ENCODE data around the gene ZNF212.
A peak's percentile ranks its signal among the peaks of the same experiment; 100 is the strongest.

The ZNF212 gene
- total RNA-seq = 7.2 to 15.4 (median 11.1) reads per million in 4 donors

- DNase-seq = peak; percentile 69 to 90 (median 81)
Observed at GRCh38 chr7:149239345-149240143, at the start of gene ZNF212. ZNF212 (plus strand) TSS chr7:149239651; CDS start chr7:149239779, 128 bp downstream.

GRCh38 chr7:149191851-149192250 is 47.6 kb upstream of the ZNF212 start:
- no peak for DNase-seq

- no peak for DNase-seq
Observed at GRCh38 chr7:149194799-149195179, 44.7 kb upstream of the ZNF212 start.

- peak; percentile 44 to 81 (median 51) for DNase-seq
Observed at GRCh38 chr7:149195180-149196150, 44.0 kb upstream of the ZNF212 start, which contains the start of gene ZNF282. ZNF282 (plus strand) TSS chr7:149195546; CDS start chr7:149195590, 44 bp downstream.

GRCh38 chr7:149196151-149196704 is 43.2 kb upstream of the ZNF212 start:
- peak in 1 of 5 donors; percentile 15 for DNase-seq

GRCh38 chr7:149196705-149197171 is 42.7 kb upstream of the ZNF212 start:
- DNase-seq = peak in 1 of 5 donors; percentile 37

GRCh38 chr7:149197675-149198074 is 41.8 kb upstream of the ZNF212 start:
- DNase-seq = no peak

- DNase-seq = no peak
Observed at GRCh38 chr7:149198161-149198816, 41.2 kb upstream of the ZNF212 start.

- DNase-seq = no peak
Observed at GRCh38 chr7:149199234-149199995, 40.0 kb upstream of the ZNF212 start.

GRCh38 chr7:149202831-149203231 is 36.6 kb upstream of the ZNF212 start:
- DNase-seq = peak in 1 of 5 donors; percentile 91

- no peak for DNase-seq
Observed at GRCh38 chr7:149205690-149206381, 33.6 kb upstream of the ZNF212 start.

- no peak for DNase-seq
Observed at GRCh38 chr7:149207324-149208035, 32.0 kb upstream of the ZNF212 start.

GRCh38 chr7:149209518-149210269 is 29.8 kb upstream of the ZNF212 start:
- DNase-seq = peak in 4 of 5 donors; percentile 35 to 93 (median 46)

- no peak for DNase-seq
Observed at GRCh38 chr7:149210551-149210950, 28.9 kb upstream of the ZNF212 start.

GRCh38 chr7:149214020-149214720 is 25.3 kb upstream of the ZNF212 start:
- DNase-seq = no peak

- DNase-seq = no peak
Observed at GRCh38 chr7:149216402-149216801, 23.0 kb upstream of the ZNF212 start.

GRCh38 chr7:149217570-149217969 is 21.9 kb upstream of the ZNF212 start:
- no peak for DNase-seq
